ENCODE results near the gene TUBA1A. TPM values are rescaled to one million over a fixed set of nuclear protein-coding genes. Genes with fewer than 3 reads are reported as not detected.

Gene TUBA1A
- total RNA-seq, 1 donor from 2014 or later: 883 TPM

DNA sequence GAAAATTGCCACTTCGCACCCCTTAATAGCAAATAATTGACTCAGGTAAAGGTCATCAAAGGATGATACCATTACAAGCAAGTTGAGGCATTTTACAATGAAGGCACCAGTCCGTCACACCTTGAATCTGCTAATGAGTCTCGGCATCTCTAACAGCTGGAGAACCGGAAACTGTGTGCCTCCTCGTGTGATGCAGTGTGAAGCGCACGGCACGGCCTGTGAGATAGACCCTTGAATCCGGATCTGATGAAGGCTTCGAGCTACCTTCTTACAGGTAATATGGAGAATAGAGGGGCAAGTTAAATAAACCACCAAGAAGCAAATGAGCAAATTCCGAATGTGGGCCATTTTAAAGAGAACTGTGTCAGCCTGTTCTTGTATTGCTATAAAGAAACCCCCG, 19.8 kb upstream of the TUBA1A start:
- no peak overlapping the region for H3K4me3 ChIP-seq (ENCODE audit: low read depth, low read length)
- H3K36me3 ChIP-seq (ENCODE audit: control insufficient read depth, insufficient read depth, low read length): no peaks in the 10 kb centered on the region
- TF ChIP-seq, protein P1, sequence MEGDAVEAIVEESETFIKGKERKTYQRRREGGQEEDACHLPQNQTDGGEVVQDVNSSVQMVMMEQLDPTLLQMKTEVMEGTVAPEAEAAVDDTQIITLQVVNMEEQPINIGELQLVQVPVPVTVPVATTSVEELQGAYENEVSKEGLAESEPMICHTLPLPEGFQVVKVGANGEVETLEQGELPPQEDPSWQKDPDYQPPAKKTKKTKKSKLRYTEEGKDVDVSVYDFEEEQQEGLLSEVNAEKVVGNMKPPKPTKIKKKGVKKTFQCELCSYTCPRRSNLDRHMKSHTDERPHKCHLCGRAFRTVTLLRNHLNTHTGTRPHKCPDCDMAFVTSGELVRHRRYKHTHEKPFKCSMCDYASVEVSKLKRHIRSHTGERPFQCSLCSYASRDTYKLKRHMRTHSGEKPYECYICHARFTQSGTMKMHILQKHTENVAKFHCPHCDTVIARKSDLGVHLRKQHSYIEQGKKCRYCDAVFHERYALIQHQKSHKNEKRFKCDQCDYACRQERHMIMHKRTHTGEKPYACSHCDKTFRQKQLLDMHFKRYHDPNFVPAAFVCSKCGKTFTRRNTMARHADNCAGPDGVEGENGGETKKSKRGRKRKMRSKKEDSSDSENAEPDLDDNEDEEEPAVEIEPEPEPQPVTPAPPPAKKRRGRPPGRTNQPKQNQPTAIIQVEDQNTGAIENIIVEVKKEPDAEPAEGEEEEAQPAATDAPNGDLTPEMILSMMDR (IDR thresholded peaks at IDR 0.05; ENCODE audit: insufficient read depth, low read length, poor library complexity, severe bottlenecking): no peak
- no peaks in the 10 kb centered on the region for H3K27me3 ChIP-seq (ENCODE audit: control insufficient read depth, insufficient read depth, low read length)
- no peak for DNase-seq (ENCODE audit: low read depth)

DNA sequence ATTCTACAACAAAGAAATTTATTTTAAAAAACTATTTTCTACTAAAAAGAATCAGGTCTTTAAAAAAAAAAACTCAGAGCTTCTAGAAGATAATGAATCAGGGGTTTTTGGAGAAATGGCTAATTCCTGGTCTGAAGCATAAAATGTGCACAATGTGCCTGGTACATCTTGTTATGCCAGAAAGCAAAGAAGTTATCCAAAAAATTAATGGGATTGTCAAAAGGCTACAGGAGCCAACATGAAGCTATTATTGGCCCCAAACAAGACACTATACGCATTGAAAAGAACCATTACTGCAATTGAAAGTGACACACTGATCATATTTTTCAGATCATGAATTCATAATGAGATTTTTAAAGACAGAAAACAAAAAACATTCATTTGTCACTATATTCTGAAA, 19.3 kb upstream of the TUBA1A start:
- Histone ChIP-seq H3K36me3 (ENCODE audit: control insufficient read depth, insufficient read depth, low read length) (no peaks in the 10 kb centered on the region), H3K4me3 (ENCODE audit: low read depth, low read length) (no peak overlapping the region), H3K27me3 (ENCODE audit: control insufficient read depth, insufficient read depth, low read length) (no peaks in the 10 kb centered on the region)
- no peak for DNase-seq (ENCODE audit: low read depth)
- TF ChIP-seq, protein P1 (IDR thresholded peaks at IDR 0.05; ENCODE audit: insufficient read depth, low read length, poor library complexity, severe bottlenecking): no peak

DNA sequence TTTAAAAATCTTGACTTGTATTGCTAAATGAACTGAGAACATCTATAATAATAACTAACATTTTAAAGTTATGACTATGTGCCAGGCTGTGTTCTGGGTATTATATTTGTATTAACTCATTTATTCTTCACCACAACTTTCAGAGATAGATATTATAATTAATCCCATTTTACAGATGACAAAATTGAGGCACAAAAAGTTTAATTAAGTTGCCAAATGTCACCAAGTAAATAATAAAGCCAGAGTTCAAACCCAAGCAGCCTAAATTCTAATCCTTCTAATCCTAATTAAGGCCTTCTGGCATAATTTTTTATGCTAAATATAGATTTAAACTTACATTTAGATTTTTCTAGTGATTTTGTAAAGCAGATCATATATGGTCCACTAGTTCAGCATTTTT, 17.5 kb upstream of the TUBA1A start:
- no peak overlapping the region for H3K4me3 ChIP-seq (ENCODE audit: low read depth, low read length)
- TF ChIP-seq, protein P1 (IDR thresholded peaks at IDR 0.05; ENCODE audit: insufficient read depth, low read length, poor library complexity, severe bottlenecking): no peak
- H3K36me3 ChIP-seq (ENCODE audit: control insufficient read depth, insufficient read depth, low read length): no peaks in the 10 kb centered on the region
- DNase-seq (ENCODE audit: low read depth): no peak
- H3K27me3 ChIP-seq (ENCODE audit: control insufficient read depth, insufficient read depth, low read length): no peaks in the 10 kb centered on the region

DNA sequence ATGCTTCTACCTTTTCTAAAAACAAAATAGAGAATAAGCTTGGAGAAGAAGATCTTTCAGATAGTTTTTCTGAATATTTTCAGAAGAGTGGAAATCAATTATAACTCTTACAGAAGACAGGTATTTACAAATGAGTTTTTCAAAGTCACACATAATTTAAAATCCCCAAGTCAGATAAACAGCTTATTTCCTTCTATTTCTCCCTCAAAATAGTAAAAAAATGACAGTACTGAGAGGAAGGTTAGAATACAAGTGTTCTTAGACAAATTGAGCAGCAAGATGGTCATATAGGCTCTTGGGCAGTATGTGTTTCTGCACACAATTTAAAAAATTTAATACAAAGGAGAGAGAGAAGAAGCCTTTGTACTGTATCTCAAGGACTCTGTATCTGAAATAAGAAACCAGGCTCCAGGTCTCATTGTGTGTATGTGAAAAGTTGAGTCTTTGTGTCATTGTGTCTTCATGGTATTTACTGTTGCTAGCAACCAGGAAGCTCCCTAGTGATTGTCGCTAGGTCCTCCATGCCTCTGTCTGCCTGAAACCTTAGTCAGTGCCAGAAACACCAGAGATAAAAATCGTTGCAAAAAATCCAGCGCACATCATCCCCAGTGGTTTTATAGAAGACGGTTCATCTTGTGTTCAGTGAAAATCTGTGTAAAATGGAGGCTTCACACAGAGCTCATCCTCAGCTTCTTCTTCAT, 12.9 kb upstream of the TUBA1A start:
- Histone ChIP-seq H3K27me3 (ENCODE audit: control insufficient read depth, insufficient read depth, low read length) (no peaks in the 10 kb centered on the region), H3K36me3 (ENCODE audit: control insufficient read depth, insufficient read depth, low read length) (no peaks in the 10 kb centered on the region), H3K4me3 (ENCODE audit: low read depth, low read length) (no peak overlapping the region)
- TF ChIP-seq, protein P1 (IDR thresholded peaks at IDR 0.05; ENCODE audit: insufficient read depth, low read length, poor library complexity, severe bottlenecking): no peak
- no peak for DNase-seq (ENCODE audit: low read depth)

DNA sequence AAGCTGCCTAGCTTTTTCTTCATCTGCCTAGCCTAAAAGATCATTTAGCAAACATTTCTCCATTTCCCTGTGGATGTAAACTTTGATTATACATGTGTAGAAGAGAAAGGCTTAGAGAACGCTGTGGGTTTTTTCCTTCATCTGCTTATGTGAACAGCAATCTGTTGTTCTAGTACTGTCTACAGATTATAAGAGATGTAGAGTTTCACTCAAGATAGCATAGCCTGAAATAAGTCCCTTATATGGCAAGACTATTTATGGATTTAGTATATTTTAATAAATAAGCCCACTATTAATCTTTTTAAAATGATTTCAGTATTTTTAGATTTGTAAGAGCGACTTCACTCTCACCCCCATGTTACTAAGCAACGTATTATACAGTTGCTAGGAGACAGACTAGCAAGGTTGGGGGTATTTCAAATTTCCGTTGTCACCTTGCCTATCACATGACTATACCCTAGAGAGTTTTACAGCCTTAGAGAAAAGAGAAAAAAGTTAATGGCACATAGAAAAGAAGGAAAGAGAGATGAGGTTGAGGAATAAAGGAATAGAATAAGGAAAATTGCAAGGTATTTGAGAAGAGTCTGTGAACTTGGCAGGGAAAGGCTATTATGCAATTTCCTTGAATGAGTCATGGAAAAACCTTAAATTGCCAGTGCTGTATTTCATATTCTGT, 12.2 kb upstream of the TUBA1A start:
- Histone ChIP-seq H3K36me3 (ENCODE audit: control insufficient read depth, insufficient read depth, low read length) (no peaks in the 10 kb centered on the region), H3K27me3 (ENCODE audit: control insufficient read depth, insufficient read depth, low read length) (no peaks in the 10 kb centered on the region), H3K4me3 (ENCODE audit: low read depth, low read length) (no peak overlapping the region)
- TF ChIP-seq, protein P1 (IDR thresholded peaks at IDR 0.05; ENCODE audit: insufficient read depth, low read length, poor library complexity, severe bottlenecking): no peak
- DNase-seq (ENCODE audit: low read depth): peak; percentile 51

All from kidney epithelial cell (primary cell).